Keratinocyte (primary cell): Measurements from ENCODE around the gene PLK1. TPM values are rescaled to one million over a fixed set of nuclear protein-coding genes. Genes with fewer than 3 reads are reported as not detected.
"Not testable (repeated sequence)": the region's sequence is repeated elsewhere in the genome, so short reads cannot be mapped to it uniquely, and the experiment has no call there.

Experiments
- DNase-seq: peaks from one replicate; pipeline ENCODE4 v3.0.0-alpha.2; 2011; ENCODE audit warnings: low read depth, missing footprints, low spot score
- FAIRE-seq: peaks from 2 replicates; lab custom pipeline; 2011; peaks lifted over from hg19 to GRCh38; lab: Jason Lieb, UNC
- H2AFZ ChIP-seq: 2 replicates; pipeline ENCODE4 v1.6.0; 2012; ENCODE audit warnings: low read length, control low read depth, inconsistent platforms; ENCODE audit not compliant: control insufficient read depth
- H3K27ac ChIP-seq: 2 replicates; pipeline ENCODE4 v1.5.1; 2011; ENCODE audit warnings: low read length; ENCODE audit not compliant: control insufficient read depth, insufficient read depth
- H3K27me3 ChIP-seq: 3 replicates; pipeline ENCODE4 v1.6.0; 2011; ENCODE audit warnings: low read length; ENCODE audit not compliant: control insufficient read depth, insufficient read depth; ENCODE audit errors: extremely low read depth
- H3K36me3 ChIP-seq, 2 experiments: 2 replicates in 1 of 2; 3 replicates in 1 of 2; pipeline ENCODE4 v1.5.1; 2011; ENCODE audit warnings: low read length in 2 of 2, mild to moderate bottlenecking in 1 of 2; ENCODE audit not compliant: control insufficient read depth in 2 of 2, insufficient read depth in 2 of 2; ENCODE audit errors: extremely low read depth in 1 of 2
- H3K4me1 ChIP-seq: 3 replicates; pipeline ENCODE4 v1.5.1; 2011; ENCODE audit warnings: low read length; ENCODE audit not compliant: control insufficient read depth, insufficient read depth; ENCODE audit errors: extremely low read depth
- H3K4me2 ChIP-seq: 3 replicates; pipeline ENCODE4 v1.6.0; 2011; ENCODE audit warnings: low read depth, low read length; ENCODE audit not compliant: control insufficient read depth, insufficient read depth; ENCODE audit errors: extremely low read depth
- H3K4me3 ChIP-seq, 3 experiments: fragments of 200-600 bp in 1 of 3; sonication (generic) in 1 of 3; 2 replicates in 2 of 3; 3 replicates in 1 of 3; pipeline ENCODE4 v1.5.1; 2011 to 2016; ENCODE audit warnings: low read length in 3 of 3, mild to moderate bottlenecking in 3 of 3, control low read depth in 2 of 3, inconsistent platforms in 1 of 3, low read depth in 1 of 3, mixed read lengths in 1 of 3, mixed run types in 1 of 3, moderate library complexity in 1 of 3; ENCODE audit not compliant: control insufficient read depth in 2 of 3, insufficient read depth in 2 of 3; ENCODE audit errors: extremely low read depth in 1 of 3
- H3K79me2 ChIP-seq: 2 replicates; pipeline ENCODE4 v1.6.0; 2012; ENCODE audit warnings: low read length; ENCODE audit not compliant: control insufficient read depth, insufficient read depth
- H3K9ac ChIP-seq: 3 replicates; pipeline ENCODE4 v1.6.0; 2011; ENCODE audit warnings: low read length; ENCODE audit not compliant: control insufficient read depth, insufficient read depth; ENCODE audit errors: extremely low read depth
- H3K9me1 ChIP-seq: 3 replicates; pipeline ENCODE4 v1.6.0; 2011; ENCODE audit warnings: low read length; ENCODE audit not compliant: control insufficient read depth, insufficient read depth; ENCODE audit errors: extremely low read depth
- H3K9me3 ChIP-seq: 2 replicates; pipeline ENCODE4 v1.5.1; 2012; ENCODE audit warnings: low read depth, low read length; ENCODE audit not compliant: control insufficient read depth
- H4K20me1 ChIP-seq: 3 replicates; pipeline ENCODE4 v1.6.0; 2011; ENCODE audit warnings: low read length; ENCODE audit not compliant: control insufficient read depth, insufficient read depth; ENCODE audit errors: extremely low read depth
- CTCF ChIP-seq, 3 experiments: IDR thresholded peaks in 1 of 3; conservative IDR thresholded peaks in 1 of 3; optimal IDR thresholded peaks in 1 of 3; 2 replicates in 2 of 3; 3 replicates in 1 of 3; pipeline versions ENCODE3 to v1.5.1; 2011; ENCODE audit warnings: low read length in 3 of 3, mild to moderate bottlenecking in 3 of 3, moderate library complexity in 2 of 3, control low read depth in 1 of 3, inconsistent platforms in 1 of 3; ENCODE audit not compliant: insufficient read depth in 2 of 3; ENCODE audit errors: extremely low read depth in 1 of 3
- EZH2 ChIP-seq: IDR thresholded peaks from one replicate; pipeline ENCODE4 v1.6.1; 2012; ENCODE audit warnings: inconsistent platforms, mild to moderate bottlenecking, low read length, moderate library complexity
- dilution Hi-C: fragments of 300-500 bp; cut with MboI; formaldehyde crosslinking; loops from one replicate; pipeline ENCODE4 v1.7.0; 2020; ENCODE audit warnings: low sequenced_read_pairs; ENCODE audit not compliant: extremely low pct_ligation_motif_present
- polyA minus RNA-seq, 3 experiments: library from RNA; depleted of rRNA, polyadenylated mRNA; stranded (reverse); fragments of >200 nt; gene quantifications; 1 replicate in 1 of 3; 2 replicates in 1 of 3; 3 replicates in 1 of 3; pipeline ENCODE4 v1.2.3, GENCODE V29; 2011
- polyA plus RNA-seq, 5 experiments: library from polyadenylated mRNA; depleted of rRNA in 3 of 5; stranded (reverse) in 3 of 5; stranded (forward) in 1 of 5; unstranded in 1 of 5; fragments of >200 nt; gene quantifications; 1 replicate in 1 of 5; 2 replicates in 3 of 5; 3 replicates in 1 of 5; pipeline versions ENCODE4 v1.2.1 to v1.2.3, GENCODE V29; 2011 to 2012; ENCODE audit warnings: missing spikeins in 2 of 5, low read depth in 1 of 5, low replicate concordance in 1 of 5

Gene PLK1
- polyA plus RNA-seq: 3.2 to 43.3 TPM (median 21.2 TPM) in 3 replicates
- polyA plus RNA-seq (2011; ENCODE audit: low read depth): 0.56 TPM
- 9.8 and 10.5 TPM in 2 replicates for polyA plus RNA-seq (2011; cell fraction: cytosol; rRNA removed)
- polyA plus RNA-seq (2011; cell fraction: nucleus; rRNA removed): 10.8 and 11.8 TPM in 2 replicates
- polyA plus RNA-seq (2012; ENCODE audit: low replicate concordance): 1.7 and 34.2 TPM in 2 replicates
- polyA minus RNA-seq: 10.0 to 54.1 TPM (median 24.0 TPM) in 3 replicates
- 7.1 TPM for polyA minus RNA-seq (2011; cell fraction: cytosol; rRNA and poly(A)+ RNA removed)
- 2.5 and 6.9 TPM in 2 replicates for polyA minus RNA-seq (2011; cell fraction: nucleus; rRNA and poly(A)+ RNA removed)

- TF ChIP-seq CTCF (optimal IDR thresholded peaks at IDR 0.05 in 1 of 3, IDR thresholded peaks at IDR 0.05 in 1 of 3, conservative IDR thresholded peaks at IDR 0.05 in 1 of 3; ENCODE audit: extremely low read depth in 1 of 3, insufficient read depth in 2 of 3, low read length in 3 of 3) (peak; percentile 19 to 47 (median 40)), EZH2 (no peak)
- Histone ChIP-seq H3K9me1 (no peaks in the 10 kb centered on the region), H3K4me1 (peaks cover 23% of the 10 kb centered on the region), H2AFZ (peak within 1 kb of the TSS; percentile 72), H3K27ac (peak within 1 kb of the TSS; percentile 77), H3K9me3 (no peaks in the 10 kb centered on the region), H3K4me3 (peak within 1 kb of the TSS; percentile 48 to 82 (median 82)), H3K27me3 (no peaks in the 10 kb centered on the region), H3K79me2 (peaks cover 42% of the 10 kb centered on the region), H4K20me1 (peaks cover 12% of the 10 kb centered on the region), H3K36me3 (peaks cover 20 to 30% of the 10 kb centered on the region in 2 experiments), H3K4me2 (peak within 1 kb of the TSS; percentile 89), H3K9ac (peak within 1 kb of the TSS; percentile 77)
- FAIRE-seq: no peak
- no peak for DNase-seq
- dilution Hi-C loops: no loop called here
Observed at GRCh38 chr16:23678430-23679273, at the start of gene PLK1. PLK1 (plus strand) TSS chr16:23678889; CDS start chr16:23678933, 44 bp downstream.

- H3K4me3 ChIP-seq: no peak overlapping the region
- peak overlapping the region; percentile 44 for H3K4me2 ChIP-seq
- H3K27ac ChIP-seq: peak overlapping the region; percentile 29
- H3K9me3 ChIP-seq: no peaks in the 10 kb centered on the region
- no peak for FAIRE-seq
- peaks cover 2% of the 10 kb centered on the region for H3K9me1 ChIP-seq
- DNase-seq: no peak
- no peaks in the 10 kb centered on the region for H4K20me1 ChIP-seq
- peaks cover 13% of the 10 kb centered on the region for H3K4me1 ChIP-seq
- H3K9ac ChIP-seq: no peak overlapping the region
- no peak overlapping the region for H2AFZ ChIP-seq
- dilution Hi-C loops: no loop called here
- no peaks in the 10 kb centered on the region for H3K27me3 ChIP-seq
- H3K36me3 ChIP-seq: peaks cover 14 to 15% of the 10 kb centered on the region in 2 experiments
- H3K79me2 ChIP-seq: peaks cover 19% of the 10 kb centered on the region
- TF ChIP-seq EZH2 (no peak), CTCF (optimal IDR thresholded peaks at IDR 0.05 in 1 of 3, IDR thresholded peaks at IDR 0.05 in 1 of 3, conservative IDR thresholded peaks at IDR 0.05 in 1 of 3; ENCODE audit: extremely low read depth in 1 of 3, insufficient read depth in 2 of 3, low read length in 3 of 3) (no peak)
Observed at GRCh38 chr16:23629516-23629915, 49.2 kb upstream of the PLK1 start.

- H3K9me1 ChIP-seq, dilution Hi-C loops, H3K27me3 ChIP-seq, H3K9me3 ChIP-seq, H3K9ac ChIP-seq, FAIRE-seq, H2AFZ ChIP-seq, H3K4me3 ChIP-seq, DNase-seq, H3K27ac ChIP-seq, H3K4me2 ChIP-seq, H4K20me1 ChIP-seq: not testable (repeated sequence)
- H3K79me2 ChIP-seq: peaks cover 22% of the 10 kb centered on the region
- peaks cover 13% of the 10 kb centered on the region for H3K4me1 ChIP-seq
- peaks cover 11 to 14% of the 10 kb centered on the region in 2 experiments for H3K36me3 ChIP-seq
Observed at GRCh38 chr16:23631874-23632273, 46.8 kb upstream of the PLK1 start.
